Measurements from ENCODE around the gene LRP8.

The LRP8 gene

GRCh38 chr1:53308506-53308905, 19.4 kb downstream of the LRP8 start:
- Histone ChIP-seq H3K27me3 (no peaks in the 10 kb centered on the region), H3K27ac (no peak overlapping the region), H3K36me3 (peaks cover 81% of the 10 kb centered on the region), H3K4me1 (peaks cover 74% of the 10 kb centered on the region), H3K9me3 (no peaks in the 10 kb centered on the region), H4K20me1 (peaks cover 100% of the 10 kb centered on the region), H3K9ac (no peak overlapping the region), H3K4me3 (no peak overlapping the region), H3K4me2 (no peak overlapping the region)
- no peak for TF ChIP-seq Cebpa-rat (IDR thresholded peaks at IDR 0.05)

- no peak overlapping the region for H3K27ac ChIP-seq
- no peaks in the 10 kb centered on the region for H3K9me3 ChIP-seq
- H3K9ac ChIP-seq = 0 out of 2 replicates have a peak overlapping the region, but pooled peaks have one; percentile 10
- H3K27me3 ChIP-seq = no peaks in the 10 kb centered on the region
- H3K4me2 ChIP-seq = no peak overlapping the region; the same call in 1 of the 2 replicates
- H3K4me1 ChIP-seq = peaks cover 60% of the 10 kb centered on the region
- H4K20me1 ChIP-seq = peaks cover 100% of the 10 kb centered on the region
- no peak for TF ChIP-seq Cebpa-rat (IDR thresholded peaks at IDR 0.05)
- H3K36me3 ChIP-seq = peaks cover 81% of the 10 kb centered on the region
- H3K4me3 ChIP-seq = no peak overlapping the region
These were observed 20.8 kb downstream of the LRP8 start for GRCh38 chr1:53307037-53307436.

GRCh38 chr1:53306168-53306567, 21.7 kb downstream of the LRP8 start:
- Histone ChIP-seq H3K27me3 (no peaks in the 10 kb centered on the region), H3K9me3 (no peaks in the 10 kb centered on the region), H3K4me3 (no peak overlapping the region), H3K4me1 (peaks cover 51% of the 10 kb centered on the region), H3K9ac (0 out of 2 replicates have a peak overlapping the region, but pooled peaks have one; percentile 10), H3K27ac (no peak overlapping the region), H3K36me3 (peaks cover 85% of the 10 kb centered on the region), H3K4me2 (no peak overlapping the region), H4K20me1 (peaks cover 100% of the 10 kb centered on the region)
- TF ChIP-seq Cebpa-rat (IDR thresholded peaks at IDR 0.05) = no peak

- Histone ChIP-seq H3K4me3 (no peak overlapping the region), H3K27ac (peak overlapping the region; percentile 49; the same call in 1 of the 2 replicates), H3K36me3 (peaks cover 84% of the 10 kb centered on the region), H4K20me1 (peaks cover 100% of the 10 kb centered on the region), H3K9me3 (no peaks in the 10 kb centered on the region), H3K4me2 (no peak overlapping the region), H3K4me1 (peaks cover 46% of the 10 kb centered on the region), H3K9ac (no peak overlapping the region), H3K27me3 (no peaks in the 10 kb centered on the region)
- no peak for TF ChIP-seq Cebpa-rat (IDR thresholded peaks at IDR 0.05)
These were observed 22.2 kb downstream of the LRP8 start for GRCh38 chr1:53305650-53306049.

GRCh38 chr1:53304527-53304926, 23.3 kb downstream of the LRP8 start:
- no peaks in the 10 kb centered on the region for H3K9me3 ChIP-seq
- no peak overlapping the region for H3K4me2 ChIP-seq
- no peak overlapping the region for H3K4me3 ChIP-seq
- H3K9ac ChIP-seq = no peak overlapping the region
- peaks cover 100% of the 10 kb centered on the region for H4K20me1 ChIP-seq
- TF ChIP-seq Cebpa-rat (IDR thresholded peaks at IDR 0.05) = no peak
- peaks cover 44% of the 10 kb centered on the region for H3K4me1 ChIP-seq
- no peak overlapping the region for H3K27ac ChIP-seq
- H3K27me3 ChIP-seq = no peaks in the 10 kb centered on the region
- peaks cover 77% of the 10 kb centered on the region for H3K36me3 ChIP-seq

GRCh38 chr1:53303726-53304515, 23.9 kb downstream of the LRP8 start:
- Histone ChIP-seq H3K36me3 (peaks cover 77% of the 10 kb centered on the region), H3K9me3 (no peaks in the 10 kb centered on the region), H3K27me3 (no peaks in the 10 kb centered on the region), H3K4me1 (peaks cover 44% of the 10 kb centered on the region), H3K9ac (no peak overlapping the region), H4K20me1 (peaks cover 100% of the 10 kb centered on the region), H3K27ac (no peak overlapping the region), H3K4me2 (no peak overlapping the region), H3K4me3 (no peak overlapping the region)
- TF ChIP-seq Cebpa-rat (IDR thresholded peaks at IDR 0.05) = no peak

GRCh38 chr1:53303243-53303642, 24.6 kb downstream of the LRP8 start:
- Histone ChIP-seq H3K27ac (no peak overlapping the region), H3K4me3 (no peak overlapping the region), H4K20me1 (peaks cover 100% of the 10 kb centered on the region), H3K36me3 (peaks cover 71% of the 10 kb centered on the region), H3K9me3 (no peaks in the 10 kb centered on the region), H3K4me2 (no peak overlapping the region), H3K27me3 (no peaks in the 10 kb centered on the region), H3K9ac (no peak overlapping the region), H3K4me1 (peaks cover 44% of the 10 kb centered on the region)
- no peak for TF ChIP-seq Cebpa-rat (IDR thresholded peaks at IDR 0.05)

- no peaks in the 10 kb centered on the region for H3K27me3 ChIP-seq
- H4K20me1 ChIP-seq = peaks cover 100% of the 10 kb centered on the region
- peak overlapping the region; percentile 42 for H3K27ac ChIP-seq
- peaks cover 62% of the 10 kb centered on the region for H3K4me1 ChIP-seq
- H3K36me3 ChIP-seq = peaks cover 52% of the 10 kb centered on the region
- H3K4me3 ChIP-seq = no peak overlapping the region
- TF ChIP-seq Cebpa-rat (IDR thresholded peaks at IDR 0.05) = no peak
- H3K9ac ChIP-seq = peak overlapping the region; percentile 2; the same call in 1 of the 2 replicates
- H3K9me3 ChIP-seq = no peaks in the 10 kb centered on the region
- peak overlapping the region; percentile 84 for H3K4me2 ChIP-seq
These were observed 28.6 kb downstream of the LRP8 start for GRCh38 chr1:53299233-53299632.

- H3K4me3 ChIP-seq = no peak overlapping the region
- no peak for TF ChIP-seq Cebpa-rat (IDR thresholded peaks at IDR 0.05)
- H3K36me3 ChIP-seq = peaks cover 53% of the 10 kb centered on the region
- peaks cover 73% of the 10 kb centered on the region for H3K4me1 ChIP-seq
- peak overlapping the region; percentile 84 for H3K4me2 ChIP-seq
- H3K27ac ChIP-seq = peak overlapping the region; percentile 42
- H3K9ac ChIP-seq = peak overlapping the region; percentile 2; the same call in 1 of the 2 replicates
- H3K9me3 ChIP-seq = no peaks in the 10 kb centered on the region
- no peaks in the 10 kb centered on the region for H3K27me3 ChIP-seq
- H4K20me1 ChIP-seq = peaks cover 100% of the 10 kb centered on the region
These were observed 29.7 kb downstream of the LRP8 start for GRCh38 chr1:53298045-53298637.

GRCh38 chr1:53297195-53297594, 30.7 kb downstream of the LRP8 start:
- Histone ChIP-seq H3K4me3 (no peak overlapping the region), H3K4me2 (peak overlapping the region; percentile 84), H3K9ac (no peak overlapping the region), H3K9me3 (no peaks in the 10 kb centered on the region), H3K4me1 (peaks cover 83% of the 10 kb centered on the region), H3K27ac (no peak overlapping the region), H3K27me3 (no peaks in the 10 kb centered on the region), H4K20me1 (peaks cover 100% of the 10 kb centered on the region), H3K36me3 (peaks cover 46% of the 10 kb centered on the region)
- TF ChIP-seq Cebpa-rat (IDR thresholded peaks at IDR 0.05) = no peak
